SK-N-MC (cell line): ENCODE data around the gene ABCD3.

ENCODE experiments used
- DNase-seq: peaks from one replicate; pipeline ENCODE4 v3.0.0-alpha.2; 2011; ENCODE audit warnings: low read depth, low spot score
- H3K27ac ChIP-seq: fragments of 200-600 bp; sonication (generic); 2 replicates; pipeline ENCODE4 v1.5.1; 2016; ENCODE audit warnings: mixed run types
- H3K36me3 ChIP-seq: fragments of 200-600 bp; sonication (generic); 2 replicates; pipeline ENCODE4 v1.6.1; 2017; ENCODE audit warnings: antibody characterized with exemption, low read length, mixed read lengths; ENCODE audit not compliant: insufficient read depth
- H3K4me3 ChIP-seq: fragments of 200-600 bp; sonication (generic); 2 replicates; pipeline ENCODE4 v1.5.1; 2016
- H3K9ac ChIP-seq: fragments of 200-600 bp; sonication (generic); 2 replicates; pipeline ENCODE4 v1.8.0; 2017; ENCODE audit warnings: mixed run types, mixed read lengths; ENCODE audit not compliant: insufficient read length
- H3K9me3 ChIP-seq: fragments of 200-600 bp; sonication (generic); 2 replicates; pipeline ENCODE4 v1.6.1; 2017; ENCODE audit warnings: low read depth, mild to moderate bottlenecking, antibody characterized with exemption, low read length, moderate library complexity, mixed read lengths
- EZH2 ChIP-seq: fragments of 200-600 bp; sonication (generic); IDR thresholded peaks from one replicate; pipeline ENCODE4 v1.6.1; 2017; ENCODE audit warnings: antibody characterized with exemption
- FOXP2 ChIP-seq: optimal IDR thresholded peaks from 2 replicates; pipeline ENCODE3; 2011; ENCODE audit warnings: mild to moderate bottlenecking, moderate library complexity; ENCODE audit not compliant: insufficient read depth; ENCODE audit errors: extremely low read length, control extremely low read depth
- POLR2AphosphoS5 ChIP-seq: IDR thresholded peaks from 2 replicates; pipeline ENCODE4 v1.6.1; 2012; ENCODE audit warnings: mild to moderate bottlenecking, low read depth, low read length, borderline replicate concordance

The ABCD3 gene

DNA sequence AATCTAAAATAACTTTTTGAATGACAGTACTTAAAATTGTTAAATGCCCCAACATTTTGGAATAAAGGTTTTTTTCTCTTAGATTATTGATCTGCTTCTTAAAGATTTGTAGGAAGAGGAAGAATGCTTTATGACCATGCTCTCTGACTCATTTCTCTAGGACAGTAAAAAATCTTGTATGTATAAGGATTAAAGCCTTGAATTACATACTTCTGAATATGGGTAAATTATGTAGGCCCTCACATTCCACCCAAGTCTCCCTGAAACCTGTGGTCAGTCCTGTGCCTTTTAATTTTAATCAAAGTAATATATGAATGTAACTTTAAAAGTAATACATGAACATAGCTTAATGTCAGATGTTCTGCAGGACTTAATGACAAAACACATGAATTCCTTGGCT is 50.5 kb downstream of the ABCD3 start:
- DNase-seq = no peak
- Histone ChIP-seq H3K4me3 (no peak overlapping the region), H3K9ac (no peak overlapping the region), H3K9me3 (no peaks in the 10 kb centered on the region), H3K36me3 (peaks cover 25% of the 10 kb centered on the region), H3K27ac (peak overlapping the region; percentile 34; the same call in 1 of the 2 replicates)
- TF ChIP-seq POLR2AphosphoS5 (no peak), EZH2 (no peak), FOXP2 (no peak)

DNA sequence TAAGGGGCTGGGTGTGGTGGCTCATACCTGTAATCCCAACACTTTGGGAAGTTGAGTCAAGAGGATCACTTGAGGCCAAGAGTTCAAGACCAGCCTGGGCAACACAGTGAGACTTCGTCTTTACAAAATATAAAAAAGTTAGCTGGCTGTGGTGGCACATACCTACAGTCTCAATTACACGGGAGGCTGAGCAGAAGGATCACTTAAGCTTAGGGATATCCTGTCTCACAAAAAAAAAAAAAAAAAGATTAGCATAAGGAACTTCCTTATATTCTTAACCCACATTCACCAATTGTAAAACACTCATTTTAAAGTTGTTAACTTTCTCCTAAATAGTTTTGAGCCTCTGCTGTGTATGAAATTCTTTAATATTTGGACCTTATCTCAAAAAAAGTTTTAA is 53.1 kb downstream of the ABCD3 start:
- no peak for DNase-seq
- no peak for TF ChIP-seq EZH2
- Histone ChIP-seq H3K4me3 (no peak overlapping the region), H3K9me3 (no peaks in the 10 kb centered on the region), H3K9ac (no peak overlapping the region), H3K36me3 (peaks cover 24% of the 10 kb centered on the region), H3K27ac (no peak overlapping the region)

DNA sequence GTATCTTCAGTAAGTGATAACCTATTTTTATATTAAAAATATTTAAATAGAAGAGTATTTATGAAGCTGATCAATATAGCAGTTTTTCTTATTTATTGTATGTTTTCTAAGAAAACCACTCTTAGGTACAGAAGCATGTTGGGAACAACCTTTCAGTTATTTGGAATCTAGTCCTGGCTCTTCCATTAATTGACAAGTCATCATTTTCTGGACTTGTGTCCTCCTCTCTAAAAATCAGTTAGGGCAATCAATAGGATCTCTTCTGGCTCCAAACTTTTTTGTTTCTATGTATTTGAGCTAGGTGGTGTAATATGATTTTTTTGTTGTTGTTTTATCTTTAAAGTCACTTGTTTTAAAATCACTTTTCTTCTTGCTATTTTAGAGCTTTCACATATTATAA is 57.0 kb downstream of the ABCD3 start:
- H3K9me3 ChIP-seq = no peaks in the 10 kb centered on the region
- TF ChIP-seq FOXP2 (no peak), EZH2 (no peak)
- DNase-seq = no peak
- no peak overlapping the region for H3K9ac ChIP-seq
- no peak overlapping the region for H3K4me3 ChIP-seq
- H3K27ac ChIP-seq = no peak overlapping the region
- H3K36me3 ChIP-seq = peaks cover 26% of the 10 kb centered on the region

DNA sequence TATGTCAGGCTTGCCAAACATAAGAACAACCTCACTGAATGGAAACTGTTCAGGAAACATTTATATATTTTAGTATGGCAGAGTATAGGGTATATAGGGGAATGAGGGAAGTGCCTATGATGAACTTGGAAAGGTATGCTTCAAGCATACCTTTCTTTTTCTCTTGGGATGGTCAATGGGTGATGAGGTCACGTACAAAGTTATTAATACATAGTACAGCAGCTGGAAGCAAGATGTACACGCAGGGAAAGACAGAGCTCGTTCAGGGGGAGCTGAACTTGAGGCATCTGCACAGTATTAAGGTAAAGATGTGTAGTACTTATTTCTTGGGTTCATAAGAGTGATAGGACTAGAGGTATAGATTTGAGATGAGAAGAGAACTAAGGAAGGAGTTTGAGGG is 61.5 kb downstream of the ABCD3 start:
- no peak overlapping the region for H3K9ac ChIP-seq
- no peak overlapping the region for H3K4me3 ChIP-seq
- no peak for DNase-seq
- no peak for TF ChIP-seq FOXP2
- no peak for TF ChIP-seq POLR2AphosphoS5
- TF ChIP-seq EZH2 = no peak
- no peak overlapping the region for H3K27ac ChIP-seq
- H3K36me3 ChIP-seq = peaks cover 23% of the 10 kb centered on the region
- no peaks in the 10 kb centered on the region for H3K9me3 ChIP-seq

DNA sequence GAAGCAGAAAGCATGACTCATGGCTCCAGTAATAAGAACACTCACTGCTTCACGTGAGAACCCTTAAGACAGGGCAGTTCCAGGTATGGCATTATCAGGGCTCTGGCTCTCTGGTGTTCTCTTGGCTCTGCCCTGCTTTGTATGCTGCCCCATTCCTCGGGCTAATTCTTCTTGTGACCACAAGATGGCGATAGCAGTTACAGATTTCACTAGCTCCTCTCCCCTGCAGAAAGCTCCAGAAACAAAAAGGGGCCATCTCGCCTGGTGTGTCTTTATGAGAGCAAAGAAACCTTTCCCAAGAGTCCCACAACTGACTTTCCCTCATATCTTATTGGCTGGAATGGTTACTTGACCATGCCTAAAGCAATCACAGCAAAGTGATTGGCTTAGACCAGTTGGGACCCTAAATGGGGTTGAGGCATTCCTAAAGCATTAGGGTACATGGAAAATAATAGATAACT is 63.3 kb downstream of the ABCD3 start:
- no peak overlapping the region for H3K9ac ChIP-seq
- peaks cover 19% of the 10 kb centered on the region for H3K36me3 ChIP-seq
- H3K27ac ChIP-seq = no peak overlapping the region; the same call in 1 of the 2 replicates
- DNase-seq = peak; percentile 59
- no peaks in the 10 kb centered on the region for H3K9me3 ChIP-seq
- TF ChIP-seq FOXP2 = no peak
- TF ChIP-seq POLR2AphosphoS5 = no peak
- no peak for TF ChIP-seq EZH2
- H3K4me3 ChIP-seq = no peak overlapping the region

DNA sequence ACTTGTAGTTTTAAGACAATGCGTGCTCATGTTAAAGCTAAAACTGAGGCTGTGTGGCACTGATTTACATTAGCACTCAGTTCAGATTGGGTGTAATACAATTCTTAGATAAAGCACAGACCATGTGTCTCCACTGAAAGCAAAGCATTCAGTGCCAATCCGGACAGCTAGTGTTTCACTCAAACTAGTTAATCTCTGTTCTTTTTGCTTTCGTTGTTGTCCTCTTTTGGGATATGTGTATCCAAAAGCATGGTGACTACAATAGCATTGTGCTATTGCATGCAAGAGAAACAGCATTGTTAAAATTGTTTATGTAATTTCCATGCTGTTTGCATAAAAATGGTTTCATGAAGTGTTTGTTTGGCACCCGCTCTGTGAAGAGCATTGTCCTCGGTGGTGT is 68.8 kb downstream of the ABCD3 start:
- no peak overlapping the region for H3K4me3 ChIP-seq
- DNase-seq = no peak
- H3K27ac ChIP-seq = no peak overlapping the region
- no peak overlapping the region for H3K9ac ChIP-seq
- TF ChIP-seq FOXP2 (no peak), EZH2 (no peak), POLR2AphosphoS5 (no peak)
- no peaks in the 10 kb centered on the region for H3K9me3 ChIP-seq
- H3K36me3 ChIP-seq = peaks cover 48% of the 10 kb centered on the region

DNA sequence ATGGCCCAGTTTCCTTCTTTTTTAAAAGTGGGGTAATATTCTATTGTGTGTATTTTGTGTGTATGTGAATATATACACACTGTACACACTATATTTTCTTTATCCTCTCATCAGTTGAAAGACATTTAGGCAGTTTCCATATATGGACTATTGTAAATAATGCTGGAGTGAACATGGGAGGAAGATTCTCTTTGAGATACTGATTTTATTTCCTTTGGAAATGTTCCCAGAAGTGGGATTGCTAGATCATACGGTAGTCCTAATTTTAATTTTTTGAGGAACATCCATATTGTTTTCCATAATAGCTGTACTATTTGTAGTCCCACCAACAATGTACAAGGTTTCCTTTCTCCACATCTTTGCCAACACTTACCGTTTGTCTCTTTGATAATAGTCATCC is 72.4 kb downstream of the ABCD3 start:
- Histone ChIP-seq H3K36me3 (peaks cover 50% of the 10 kb centered on the region), H3K4me3 (no peak overlapping the region), H3K27ac (no peak overlapping the region), H3K9me3 (peaks cover 7% of the 10 kb centered on the region; the same call in 1 of the 2 replicates), H3K9ac (no peak overlapping the region)
- no peak for DNase-seq
- no peak for TF ChIP-seq EZH2
- no peak for TF ChIP-seq POLR2AphosphoS5
- TF ChIP-seq FOXP2 = no peak

DNA sequence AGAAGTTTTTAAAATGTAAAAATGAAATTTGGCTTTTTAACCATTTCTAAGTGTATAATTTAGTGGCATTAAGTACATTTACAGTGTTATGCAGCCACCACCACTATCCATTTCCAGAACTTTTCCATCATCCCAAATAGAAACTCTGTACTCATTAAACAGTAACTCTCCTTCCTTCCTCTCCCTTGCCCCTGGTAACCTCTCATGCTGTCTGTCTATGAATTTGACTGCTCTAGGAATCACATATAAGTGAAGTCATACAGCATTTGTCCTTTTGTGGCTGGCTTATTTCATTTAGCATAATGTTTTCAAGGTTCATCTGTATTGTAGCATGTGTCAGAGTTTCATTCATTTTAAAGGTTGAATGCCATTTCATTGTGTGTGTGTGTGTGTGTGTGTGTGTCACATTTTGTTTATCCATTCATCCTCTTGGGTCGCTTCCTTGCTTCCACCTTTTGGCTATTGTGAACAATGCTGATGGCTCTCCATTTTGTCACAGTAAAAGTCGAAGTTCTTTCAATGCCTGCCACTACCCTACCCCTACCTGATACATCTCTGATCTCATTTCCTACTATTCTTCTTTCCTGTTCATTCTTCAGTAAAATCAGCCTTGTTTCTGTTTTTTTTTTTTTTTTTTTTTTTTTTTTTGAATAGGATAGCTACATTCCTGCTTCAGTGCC is 78.0 kb downstream of the ABCD3 start:
- TF ChIP-seq POLR2AphosphoS5 (no peak), EZH2 (no peak), FOXP2 (no peak)
- no peak for DNase-seq
- peaks cover 50% of the 10 kb centered on the region for H3K36me3 ChIP-seq
- H3K9ac ChIP-seq = no peak overlapping the region
- H3K9me3 ChIP-seq = peaks cover 7% of the 10 kb centered on the region; the same call in 1 of the 2 replicates
- H3K4me3 ChIP-seq = no peak overlapping the region
- no peak overlapping the region for H3K27ac ChIP-seq

DNA sequence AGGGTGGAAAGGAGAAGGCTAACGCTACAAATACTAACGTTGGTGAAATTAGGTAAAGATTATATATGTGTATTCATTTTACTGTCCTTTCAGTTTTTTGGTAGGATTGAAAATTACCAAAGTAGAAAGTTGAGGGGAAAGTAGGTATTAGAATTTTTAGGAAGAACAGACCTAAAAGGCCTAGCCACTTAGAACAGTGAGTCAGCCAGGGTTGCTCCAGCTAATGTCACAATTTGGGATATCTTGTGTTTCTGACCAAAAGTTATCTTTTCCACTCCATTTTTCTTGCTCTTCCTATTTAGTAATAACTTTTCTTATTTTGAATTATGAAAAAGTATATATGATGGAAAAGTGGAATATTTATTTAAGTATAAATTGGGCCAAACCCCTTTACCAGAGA is 83.2 kb downstream of the ABCD3 start:
- Histone ChIP-seq H3K4me3 (no peak overlapping the region), H3K9me3 (no peaks in the 10 kb centered on the region), H3K27ac (no peak overlapping the region), H3K36me3 (peaks cover 48% of the 10 kb centered on the region), H3K9ac (no peak overlapping the region)
- TF ChIP-seq EZH2 = no peak
- TF ChIP-seq POLR2AphosphoS5 = no peak
- TF ChIP-seq FOXP2 = no peak
- DNase-seq = no peak
